Measurements from ENCODE around the gene OR6J1. TPM values are rescaled to one million over a fixed set of nuclear protein-coding genes. Genes with fewer than 3 reads are reported as not detected.
A peak's percentile ranks its signal among the peaks of the same experiment; 100 is the strongest.

OR6J1 gene
- total and polyA plus RNA-seq, 2 donors (not counting 3 experiments of a cell fraction or from before 2014, with no cell fraction given) = not detected

GRCh38 chr14:22613736-22614239 is 30.4 kb downstream of the OR6J1 start:
- Histone ChIP-seq H3K79me2 (ENCODE audit: control insufficient read depth, insufficient read depth, low read length) (no peaks in the 10 kb centered on the region), H3K4me2 (ENCODE audit: insufficient read depth, low read length) (peak overlapping the region; percentile 35), H3K9me1 (replicated peaks; ENCODE audit: control insufficient read depth, extremely low read depth, insufficient read depth, low read length) (no peaks in the 10 kb centered on the region), H2AFZ (ENCODE audit: low read depth, low read length) (no peak overlapping the region), H3K27me3 (ENCODE audit: control insufficient read depth in 2 of 2, insufficient read depth in 2 of 2, low read length in 2 of 2) (no peaks in the 10 kb centered on the region), H3K9me3 (replicated peaks; ENCODE audit: control insufficient read depth, insufficient read depth, low read length) (no peaks in the 10 kb centered on the region), H3K36me3 (ENCODE audit: control insufficient read depth in 2 of 2, extremely low read depth in 1 of 2, insufficient read depth in 2 of 2, low read length in 2 of 2) (peaks cover 13 to 21% of the 10 kb centered on the region in 2 experiments), H3K4me1 (ENCODE audit: control insufficient read depth, extremely low read depth, insufficient read depth, low read length) (peaks cover 20% of the 10 kb centered on the region), H4K20me1 (replicated peaks; ENCODE audit: control insufficient read depth, extremely low read depth, insufficient read depth, low read length) (no peaks in the 10 kb centered on the region), H3K27ac (ENCODE audit: insufficient read depth, low read depth, low read length) (peak overlapping the region; percentile 91), H3K4me3 (replicated peaks in 1 of 3; ENCODE audit: insufficient read depth in 1 of 3, low read depth in 1 of 3, low read length in 3 of 3) (no peak overlapping the region), H3K9ac (replicated peaks; ENCODE audit: extremely low read depth, insufficient read depth, low read length) (peak overlapping the region; percentile 62)
- ChIA-PET CTCF (interaction anchor here (0.8 to 1.4 kb wide), 5 partner anchors 15 to 239 kb away, joined by 3 to 8 read pairs (median 4); no protein-coding TSS in a partner anchor), POLR2A (no interaction called here)
- intact Hi-C loops (cut with micrococcal nuclease) (loop anchor here (1.0 kb wide), 8 partner anchors 15 to 238 kb away; partner anchors contain the start of genes ABHD4 and DAD1), dilution Hi-C loops (cut with MboI; ENCODE audit: extremely low pct_ligation_motif_present, low sequenced_read_pairs) (no loop called here)
- FAIRE-seq (no peak), DNase-seq (ENCODE audit: low read depth, low spot score) (no peak)
- no TSS peak for BruUV-seq (replicated peaks)
- TF ChIP-seq GATA2 (IDR thresholded peaks at IDR 0.05; ENCODE audit: insufficient read depth, insufficient read length, low read depth, low read length) (no peak), POLR2AphosphoS5 (IDR thresholded peaks at IDR 0.05; ENCODE audit: insufficient read depth, low read depth, low read length) (no peak), POLR2A (IDR thresholded peaks at IDR 0.05; ENCODE audit: low read depth, low read length) (peak; percentile 5)
- TF ChIP-seq, protein P1, sequence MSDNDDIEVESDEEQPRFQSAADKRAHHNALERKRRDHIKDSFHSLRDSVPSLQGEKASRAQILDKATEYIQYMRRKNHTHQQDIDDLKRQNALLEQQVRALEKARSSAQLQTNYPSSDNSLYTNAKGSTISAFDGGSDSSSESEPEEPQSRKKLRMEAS (IDR thresholded peaks at IDR 0.05; ENCODE audit: insufficient read depth, insufficient read length) = no peak

- DNase-seq (ENCODE audit: low read depth, low spot score) = peak; percentile 34
- H3K27me3 ChIP-seq (ENCODE audit: control insufficient read depth in 2 of 2, insufficient read depth in 2 of 2, low read length in 2 of 2) = no peaks in the 10 kb centered on the region
- H3K4me2 ChIP-seq (ENCODE audit: insufficient read depth, low read length) = no peak overlapping the region
- BruUV-seq (replicated peaks) = no TSS peak
- peaks cover 20% of the 10 kb centered on the region for H3K4me1 ChIP-seq (ENCODE audit: control insufficient read depth, extremely low read depth, insufficient read depth, low read length)
- intact Hi-C loops (cut with micrococcal nuclease) (no loop called here), dilution Hi-C loops (cut with MboI; ENCODE audit: extremely low pct_ligation_motif_present, low sequenced_read_pairs) (no loop called here)
- POLR2A ChIA-PET = no interaction called here
- H3K79me2 ChIP-seq (ENCODE audit: control insufficient read depth, insufficient read depth, low read length) = no peaks in the 10 kb centered on the region
- peaks cover 16 to 21% of the 10 kb centered on the region in 2 experiments for H3K36me3 ChIP-seq (ENCODE audit: control insufficient read depth in 2 of 2, extremely low read depth in 1 of 2, insufficient read depth in 2 of 2, low read length in 2 of 2)
- H3K4me3 ChIP-seq (replicated peaks in 1 of 3; ENCODE audit: insufficient read depth in 1 of 3, low read depth in 1 of 3, low read length in 3 of 3) = no peak overlapping the region
- H3K27ac ChIP-seq (ENCODE audit: insufficient read depth, low read depth, low read length) = peak overlapping the region; percentile 91
- H3K9me1 ChIP-seq (replicated peaks; ENCODE audit: control insufficient read depth, extremely low read depth, insufficient read depth, low read length) = no peaks in the 10 kb centered on the region
- no peaks in the 10 kb centered on the region for H3K9me3 ChIP-seq (replicated peaks; ENCODE audit: control insufficient read depth, insufficient read depth, low read length)
- TF ChIP-seq MYC (IDR thresholded peaks at IDR 0.05; ENCODE audit: low read depth, low read length) (no peak), CTCF (IDR thresholded peaks at IDR 0.05; ENCODE audit: extremely low read depth in 1 of 2, insufficient read depth in 1 of 2, low read depth in 1 of 2, low read length in 2 of 2) (peak in 1 of 2 donors; percentile 16)
- TF ChIP-seq, protein P1 (IDR thresholded peaks at IDR 0.05; ENCODE audit: insufficient read depth, insufficient read length) = no peak
- H4K20me1 ChIP-seq (replicated peaks; ENCODE audit: control insufficient read depth, extremely low read depth, insufficient read depth, low read length) = no peaks in the 10 kb centered on the region
- FAIRE-seq = no peak
- CTCF ChIA-PET = interaction anchor here (0.8 to 1.4 kb wide), 5 partner anchors 14 to 239 kb away, joined by 3 to 8 read pairs (median 4); no protein-coding TSS in a partner anchor
- H3K9ac ChIP-seq (replicated peaks; ENCODE audit: extremely low read depth, insufficient read depth, low read length) = peak overlapping the region; percentile 62
- no peak overlapping the region for H2AFZ ChIP-seq (ENCODE audit: low read depth, low read length)
Observed at GRCh38 chr14:22613106-22613695, 31.0 kb downstream of the OR6J1 start.
